ENCODE data around the gene R3HCC1L. TPM values are rescaled to one million over a fixed set of nuclear protein-coding genes. Genes with fewer than 3 reads are reported as not detected.

Gene R3HCC1L
- total and polyA plus RNA-seq, 10 of the 15 experiments (the other 5 are each of a cell fraction or from before 2014, with no cell fraction given): 11.3 to 20.3 (median 15.3) TPM

GRCh38 chr10:98268694-98269431 lies 134.4 kb downstream of the R3HCC1L start (continued):
- no peak for TF ChIP-seq EZH2 (IDR thresholded peaks at IDR 0.05; ENCODE audit: borderline replicate concordance, control insufficient read depth, low read depth, low read length)
- no peak for TF ChIP-seq CREB1 (IDR thresholded peaks at IDR 0.05; ENCODE audit: low read depth)
- no peak for TF ChIP-seq DPF2 (IDR thresholded peaks at IDR 0.05)
- no peak for TF ChIP-seq BCLAF1 (IDR thresholded peaks at IDR 0.05)
- no peak for TF ChIP-seq RFX5 (IDR thresholded peaks at IDR 0.05; ENCODE audit: low read depth, low read length)

- ChIA-PET SMC1A (ENCODE audit: uncharacterized antibody, unreplicated experiment) (no interaction called here), RAD21 (ENCODE audit: unreplicated experiment) (no interaction called here), POLR2A (no interaction called here), CTCF (no interaction called here)
- H3K4me1 ChIP-seq (ENCODE audit: control insufficient read depth, insufficient read depth, low read length): no peaks in the 10 kb centered on the region
- WGBS (ENCODE audit: insufficient coverage, insufficient replicate concordance, low lambda C conversion rate, missing lambda C conversion rate): 39% methylated on average over 8 of the region's 8 CpGs
- H4K20me1 ChIP-seq (ENCODE audit: control insufficient read depth, insufficient read depth): peaks cover 3% of the 10 kb centered on the region; the same call in 1 of the 2 replicates
- FAIRE-seq: no peak
- no peaks in the 10 kb centered on the region for H3K9me3 ChIP-seq (replicated peaks; ENCODE audit: control insufficient read depth, insufficient read depth, low read length)
- in situ Hi-C loops (cut with MboI): no loop called here
- H3K4me3 ChIP-seq: no peak overlapping the region
- no TSS peak for BruUV-seq (replicated peaks)
- peaks cover 7 to 13% of the 10 kb centered on the region in 2 experiments for H3K27me3 ChIP-seq (replicated peaks in 1 of 2; ENCODE audit: control insufficient read depth in 2 of 2, insufficient read depth in 2 of 2, low read length in 1 of 2)
- TF ChIP-seq NFYA (IDR thresholded peaks at IDR 0.05; ENCODE audit: borderline replicate concordance, low read depth, low read length) (no peak), EGR1 (IDR thresholded peaks at IDR 0.05; ENCODE audit: borderline replicate concordance in 1 of 2, low read depth in 2 of 2, low read length in 2 of 2) (no peak), EZH2 (IDR thresholded peaks at IDR 0.05; ENCODE audit: borderline replicate concordance, control insufficient read depth, low read depth, low read length) (no peak)
- no peak overlapping the region for H3K27ac ChIP-seq (ENCODE audit: control insufficient read depth, insufficient read depth)
- H2AFZ ChIP-seq (ENCODE audit: control insufficient read depth, low read depth, low read length): no peak overlapping the region
- intact Hi-C loops (cut with micrococcal nuclease; ENCODE audit: unreplicated experiment): no loop called here
- H3K9ac ChIP-seq (ENCODE audit: control insufficient read depth, insufficient read depth, low read length): no peak overlapping the region
- DNase-seq (ENCODE audit: low read depth, low spot score): no peak
- H3K36me3 ChIP-seq (ENCODE audit: control insufficient read depth in 2 of 2, insufficient read depth in 2 of 2, low read length in 1 of 2): no peaks in the 10 kb centered on the region
- no peak overlapping the region for H3K4me2 ChIP-seq (ENCODE audit: control insufficient read depth, insufficient read depth)
- ATAC-seq: no peak
- no peaks in the 10 kb centered on the region for H3K79me2 ChIP-seq (ENCODE audit: control insufficient read depth, insufficient read depth, low read length)
These were observed 135.0 kb downstream of the R3HCC1L start for GRCh38 chr10:98269435-98269912.
